Measurements from ENCODE around the gene ETNK2.

DNA sequence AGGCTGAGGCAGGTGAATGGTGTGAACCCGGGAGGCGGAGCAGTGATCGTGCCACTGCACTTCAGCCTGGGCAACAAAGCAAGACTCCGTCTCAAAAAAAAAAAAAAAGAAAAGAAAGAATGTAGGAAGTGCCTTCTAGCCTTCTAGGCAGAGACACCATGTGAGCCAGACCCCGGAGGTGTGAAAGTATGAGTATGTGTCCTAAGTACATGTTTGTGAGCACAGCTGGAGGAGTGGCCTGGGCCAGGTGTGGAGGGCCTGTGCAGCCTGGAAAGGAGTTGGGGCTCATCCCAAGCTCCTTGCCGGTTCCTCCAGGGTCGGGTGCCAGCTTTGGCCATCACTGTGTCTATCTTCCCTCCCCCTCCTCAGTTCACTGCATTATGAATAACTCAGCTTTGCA is 66.0 kb downstream of the ETNK2 start:
- TF ChIP-seq POLR2A (IDR thresholded peaks at IDR 0.05), result no peak
- TF ChIP-seq, protein P1, sequence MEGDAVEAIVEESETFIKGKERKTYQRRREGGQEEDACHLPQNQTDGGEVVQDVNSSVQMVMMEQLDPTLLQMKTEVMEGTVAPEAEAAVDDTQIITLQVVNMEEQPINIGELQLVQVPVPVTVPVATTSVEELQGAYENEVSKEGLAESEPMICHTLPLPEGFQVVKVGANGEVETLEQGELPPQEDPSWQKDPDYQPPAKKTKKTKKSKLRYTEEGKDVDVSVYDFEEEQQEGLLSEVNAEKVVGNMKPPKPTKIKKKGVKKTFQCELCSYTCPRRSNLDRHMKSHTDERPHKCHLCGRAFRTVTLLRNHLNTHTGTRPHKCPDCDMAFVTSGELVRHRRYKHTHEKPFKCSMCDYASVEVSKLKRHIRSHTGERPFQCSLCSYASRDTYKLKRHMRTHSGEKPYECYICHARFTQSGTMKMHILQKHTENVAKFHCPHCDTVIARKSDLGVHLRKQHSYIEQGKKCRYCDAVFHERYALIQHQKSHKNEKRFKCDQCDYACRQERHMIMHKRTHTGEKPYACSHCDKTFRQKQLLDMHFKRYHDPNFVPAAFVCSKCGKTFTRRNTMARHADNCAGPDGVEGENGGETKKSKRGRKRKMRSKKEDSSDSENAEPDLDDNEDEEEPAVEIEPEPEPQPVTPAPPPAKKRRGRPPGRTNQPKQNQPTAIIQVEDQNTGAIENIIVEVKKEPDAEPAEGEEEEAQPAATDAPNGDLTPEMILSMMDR (IDR thresholded peaks at IDR 0.05), result no peak
